ENCODE data around the gene C11orf86.

DNA sequence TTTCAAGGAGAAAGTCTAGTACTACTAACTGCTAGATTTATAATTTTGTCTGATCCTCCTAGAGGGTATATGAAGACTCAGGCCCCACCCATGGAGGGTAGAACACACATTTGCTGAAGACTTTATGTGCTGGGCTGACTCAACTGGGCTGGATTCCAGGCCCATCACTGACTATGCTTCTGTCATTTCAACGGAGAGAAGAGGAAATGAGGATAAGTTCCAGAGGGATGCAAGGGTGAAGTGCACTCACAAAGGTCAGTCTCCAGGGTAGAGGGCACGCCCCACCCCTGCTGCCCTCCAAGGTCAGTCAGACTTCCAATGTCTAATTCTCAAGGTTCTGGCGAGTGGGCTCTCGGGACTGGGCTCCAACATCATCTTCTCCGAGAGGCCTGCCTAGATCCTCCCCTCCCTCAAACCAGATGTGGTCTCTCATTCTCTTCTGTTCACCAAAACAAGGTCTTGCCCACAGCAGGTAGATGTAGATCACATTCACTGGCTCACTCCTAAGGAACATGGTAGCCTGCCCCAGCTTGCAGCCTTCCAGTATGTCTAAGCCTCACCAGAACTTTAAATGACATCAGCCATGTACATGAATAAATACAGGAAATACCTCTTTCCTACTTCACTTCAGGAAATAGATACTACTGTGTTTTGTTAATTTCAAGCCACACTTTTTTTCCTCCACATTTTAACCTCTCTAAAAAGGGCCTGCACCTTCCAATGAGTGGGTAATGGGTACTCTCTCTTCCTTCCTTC is 7.3 kb upstream of the C11orf86 start:
- TF ChIP-seq, protein P1, sequence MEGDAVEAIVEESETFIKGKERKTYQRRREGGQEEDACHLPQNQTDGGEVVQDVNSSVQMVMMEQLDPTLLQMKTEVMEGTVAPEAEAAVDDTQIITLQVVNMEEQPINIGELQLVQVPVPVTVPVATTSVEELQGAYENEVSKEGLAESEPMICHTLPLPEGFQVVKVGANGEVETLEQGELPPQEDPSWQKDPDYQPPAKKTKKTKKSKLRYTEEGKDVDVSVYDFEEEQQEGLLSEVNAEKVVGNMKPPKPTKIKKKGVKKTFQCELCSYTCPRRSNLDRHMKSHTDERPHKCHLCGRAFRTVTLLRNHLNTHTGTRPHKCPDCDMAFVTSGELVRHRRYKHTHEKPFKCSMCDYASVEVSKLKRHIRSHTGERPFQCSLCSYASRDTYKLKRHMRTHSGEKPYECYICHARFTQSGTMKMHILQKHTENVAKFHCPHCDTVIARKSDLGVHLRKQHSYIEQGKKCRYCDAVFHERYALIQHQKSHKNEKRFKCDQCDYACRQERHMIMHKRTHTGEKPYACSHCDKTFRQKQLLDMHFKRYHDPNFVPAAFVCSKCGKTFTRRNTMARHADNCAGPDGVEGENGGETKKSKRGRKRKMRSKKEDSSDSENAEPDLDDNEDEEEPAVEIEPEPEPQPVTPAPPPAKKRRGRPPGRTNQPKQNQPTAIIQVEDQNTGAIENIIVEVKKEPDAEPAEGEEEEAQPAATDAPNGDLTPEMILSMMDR (IDR thresholded peaks at IDR 0.05; ENCODE audit: borderline replicate concordance, extremely low read depth, low read length, poor library complexity, severe bottlenecking) = no peak
- no peak for TF ChIP-seq EZH2 (IDR thresholded peaks at IDR 0.05; ENCODE audit: borderline replicate concordance, low read depth, low read length, severe bottlenecking)
